ENCODE measurements around the gene FAM89B.

DNA sequence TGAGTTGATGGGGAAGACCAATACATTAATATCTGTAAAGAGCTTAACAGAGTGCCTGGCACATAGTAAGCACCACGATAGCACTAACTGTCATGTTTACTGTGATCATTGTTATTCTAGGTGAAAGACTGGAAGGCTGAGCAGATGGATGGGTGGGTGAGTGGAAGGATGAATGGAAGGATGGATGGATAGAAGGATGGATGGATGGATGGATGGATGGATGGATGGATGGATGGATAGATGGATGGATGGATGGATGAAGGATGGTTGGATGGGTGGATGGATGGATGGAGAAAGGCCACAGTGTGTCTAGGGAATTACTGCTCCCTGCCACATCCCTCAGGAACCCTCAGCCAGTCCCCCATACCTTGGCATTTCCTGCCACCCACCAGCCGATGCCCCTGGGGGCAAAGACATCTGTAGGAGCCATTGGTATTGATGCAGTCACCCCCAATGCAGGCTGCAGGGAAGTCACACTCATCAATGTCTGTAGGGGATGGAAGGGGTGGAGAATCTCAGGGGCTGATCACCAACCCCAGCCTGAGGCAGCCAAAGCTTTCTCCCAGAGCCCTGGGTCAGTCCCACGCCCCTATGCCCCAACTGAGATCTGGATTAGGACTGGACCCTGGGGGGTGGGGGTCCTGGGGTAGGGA is 29.5 kb upstream of the FAM89B start:
- TF ChIP-seq POLR2A (IDR thresholded peaks at IDR 0.05), result no peak
- TF ChIP-seq, protein P1, sequence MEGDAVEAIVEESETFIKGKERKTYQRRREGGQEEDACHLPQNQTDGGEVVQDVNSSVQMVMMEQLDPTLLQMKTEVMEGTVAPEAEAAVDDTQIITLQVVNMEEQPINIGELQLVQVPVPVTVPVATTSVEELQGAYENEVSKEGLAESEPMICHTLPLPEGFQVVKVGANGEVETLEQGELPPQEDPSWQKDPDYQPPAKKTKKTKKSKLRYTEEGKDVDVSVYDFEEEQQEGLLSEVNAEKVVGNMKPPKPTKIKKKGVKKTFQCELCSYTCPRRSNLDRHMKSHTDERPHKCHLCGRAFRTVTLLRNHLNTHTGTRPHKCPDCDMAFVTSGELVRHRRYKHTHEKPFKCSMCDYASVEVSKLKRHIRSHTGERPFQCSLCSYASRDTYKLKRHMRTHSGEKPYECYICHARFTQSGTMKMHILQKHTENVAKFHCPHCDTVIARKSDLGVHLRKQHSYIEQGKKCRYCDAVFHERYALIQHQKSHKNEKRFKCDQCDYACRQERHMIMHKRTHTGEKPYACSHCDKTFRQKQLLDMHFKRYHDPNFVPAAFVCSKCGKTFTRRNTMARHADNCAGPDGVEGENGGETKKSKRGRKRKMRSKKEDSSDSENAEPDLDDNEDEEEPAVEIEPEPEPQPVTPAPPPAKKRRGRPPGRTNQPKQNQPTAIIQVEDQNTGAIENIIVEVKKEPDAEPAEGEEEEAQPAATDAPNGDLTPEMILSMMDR (IDR thresholded peaks at IDR 0.05), result no peak
